Lower leg skin (tissue), 4 donors: ENCODE data around the gene NCAPG2. TPM values are rescaled to one million over a fixed set of nuclear protein-coding genes. Genes with fewer than 3 reads are reported as not detected.

Experiments used
- DNase-seq, 2 donors: peaks; one replicate each; pipeline ENCODE4 v3.0.0-alpha.2; 2019; ENCODE audit warnings: low spot score in 2 of 2
- H3K4me3 ChIP-seq: fragments of 200-600 bp; sonication (generic); 2 replicates; pipeline ENCODE4 v1.5.1; 2017; ENCODE audit warnings: mild to moderate bottlenecking, low read depth; ENCODE audit not compliant: poor library complexity, severe bottlenecking
- CTCF ChIP-seq, 3 donors: fragments of 450-650 bp; IDR thresholded peaks; one replicate each; pipeline ENCODE4 v1.5.1; 2016; ENCODE audit warnings: antibody characterized with exemption in 3 of 3, mild to moderate bottlenecking in 3 of 3, moderate library complexity in 2 of 3
- POLR2A ChIP-seq, 2 donors: fragments of 450-650 bp; IDR thresholded peaks; one replicate each; pipeline ENCODE4 v1.6.1; 2016 to 2017; ENCODE audit warnings: antibody characterized with exemption in 2 of 2, mild to moderate bottlenecking in 1 of 2, moderate library complexity in 1 of 2
- WGBS, 2 donors: methylation state at CpG; one replicate each; pipeline ENCODE4 v1.1.5; 2018; 5-methylcytosine and 5-hydroxymethylcytosine counted together
- intact Hi-C: fragments of 100-400 bp; cut with DNase I; formaldehyde crosslinking; loops from one replicate; pipeline ENCODE4 v1.15.0; 2023; ENCODE audit warnings: low total_unique reads
- total RNA-seq, 4 donors: library from RNA; depleted of rRNA; stranded (reverse); fragments of >200 nt; gene quantifications; one replicate each; pipeline ENCODE4 v1.1.0, GENCODE V29; 2016

The NCAPG2 gene
- total RNA-seq, 4 donors from 2014 or later, result 5.2 to 9.7 (median 6.1) TPM

DNA sequence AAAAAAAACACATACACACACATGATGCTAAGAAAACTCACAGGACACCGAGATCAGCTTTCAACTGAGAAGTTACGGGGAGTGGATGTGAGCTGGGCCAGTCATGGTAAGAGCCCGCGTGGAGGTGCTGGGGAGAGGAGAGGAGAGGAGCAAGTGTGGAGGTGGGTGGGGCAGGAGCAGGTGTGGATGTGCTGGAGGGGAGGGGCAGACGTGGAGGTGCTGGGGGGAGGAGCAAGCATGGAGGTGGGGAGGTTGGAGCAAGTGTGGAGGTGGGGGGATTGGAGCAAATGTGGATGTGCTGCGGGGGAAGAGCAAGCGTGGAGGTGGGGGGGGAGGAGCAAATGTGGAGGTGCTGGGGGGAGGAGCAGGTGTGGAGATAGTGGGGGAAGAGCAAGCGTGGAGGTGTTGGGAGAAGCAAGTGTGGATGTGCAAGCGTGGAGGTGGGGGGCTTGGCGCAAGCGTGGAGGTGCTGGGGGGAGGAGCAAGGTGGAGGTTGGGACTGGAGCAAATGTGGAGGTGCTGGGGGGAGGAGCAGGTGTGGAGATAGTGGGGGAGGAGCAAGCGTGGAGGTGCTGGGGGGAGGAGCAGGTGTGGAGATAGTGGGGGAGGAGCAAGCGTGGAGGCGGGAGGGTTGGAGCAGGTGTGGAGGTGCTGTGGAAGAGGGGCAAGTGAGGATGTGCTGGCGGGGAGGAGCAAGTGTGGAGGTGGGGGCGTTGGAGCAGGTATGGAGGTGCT is 24.5 kb upstream of the NCAPG2 start:
- no peak overlapping the region for H3K4me3 ChIP-seq
- intact Hi-C loops, result no loop called here
- peak in 1 of 2 donors; percentile 74 for DNase-seq
- 89 to 90% methylated on average over 16 of the region's 16 CpGs for WGBS, 2 donors
- TF ChIP-seq CTCF (IDR thresholded peaks at IDR 0.05) (no peak), POLR2A (IDR thresholded peaks at IDR 0.05) (no peak)

- intact Hi-C loops, result no loop called here
- WGBS, 2 donors, result 96 to 97% methylated on average over 5 of the region's 5 CpGs
- peak in 1 of 2 donors; percentile 57 for DNase-seq
- TF ChIP-seq POLR2A (IDR thresholded peaks at IDR 0.05) (no peak), CTCF (IDR thresholded peaks at IDR 0.05) (no peak)
- H3K4me3 ChIP-seq, result no peak overlapping the region
These were observed 23.1 kb upstream of the NCAPG2 start for GRCh38 chr7:158727690-158728089.

DNA sequence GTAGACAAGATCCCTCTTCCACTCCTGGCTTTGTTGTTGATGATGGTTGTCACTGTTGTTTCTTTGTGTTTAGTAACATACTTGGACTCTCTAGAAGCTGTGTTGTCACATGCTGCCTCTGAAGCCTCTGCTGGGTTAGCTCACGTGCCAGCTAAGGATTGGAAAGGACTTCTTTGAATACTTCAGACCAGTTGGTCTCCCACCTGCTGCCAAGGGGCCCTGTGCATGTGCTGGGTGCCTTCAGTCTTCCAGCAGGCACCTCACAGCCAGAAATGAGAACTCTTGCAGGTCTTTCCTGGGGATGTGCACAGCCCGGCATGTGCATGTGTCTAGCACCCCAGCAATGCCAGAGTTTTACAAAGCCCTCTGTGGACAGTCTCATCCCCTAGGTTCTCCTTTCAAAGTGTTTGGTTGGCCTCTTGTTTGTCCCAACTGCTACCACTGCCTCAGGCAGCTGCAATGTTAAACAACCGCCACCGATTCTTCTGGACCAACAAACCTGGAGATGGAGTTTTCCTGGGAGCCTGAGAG is 21.7 kb upstream of the NCAPG2 start:
- TF ChIP-seq POLR2A (IDR thresholded peaks at IDR 0.05), result no peak
- TF ChIP-seq CTCF (IDR thresholded peaks at IDR 0.05), result no peak
- peak in 1 of 2 donors; percentile 53 for DNase-seq
- no peak overlapping the region for H3K4me3 ChIP-seq
- WGBS, 2 donors, result 72 to 89% methylated on average over 4 of the region's 4 CpGs
- intact Hi-C loops, result no loop called here

DNA sequence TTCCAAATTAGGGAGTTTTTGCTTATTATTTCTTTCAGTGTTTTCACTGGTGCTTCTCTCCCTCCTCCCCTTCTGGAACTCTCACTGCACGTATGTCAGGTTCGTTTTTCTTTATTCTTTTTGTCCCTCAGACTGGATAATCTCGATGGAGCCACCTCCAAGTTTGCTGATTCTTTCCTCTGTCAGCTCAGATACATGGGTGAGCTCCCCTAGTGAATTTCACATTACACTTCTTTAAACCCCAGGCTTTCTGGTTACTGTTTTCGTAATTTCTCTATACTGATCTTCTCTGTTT is 20.8 kb upstream of the NCAPG2 start:
- WGBS, 2 donors, result 87 to 94% methylated on average over 4 of the region's 4 CpGs
- TF ChIP-seq CTCF (IDR thresholded peaks at IDR 0.05) (no peak), POLR2A (IDR thresholded peaks at IDR 0.05) (no peak)
- intact Hi-C loops, result no loop called here
- no peak for DNase-seq
- H3K4me3 ChIP-seq, result no peak overlapping the region

DNA sequence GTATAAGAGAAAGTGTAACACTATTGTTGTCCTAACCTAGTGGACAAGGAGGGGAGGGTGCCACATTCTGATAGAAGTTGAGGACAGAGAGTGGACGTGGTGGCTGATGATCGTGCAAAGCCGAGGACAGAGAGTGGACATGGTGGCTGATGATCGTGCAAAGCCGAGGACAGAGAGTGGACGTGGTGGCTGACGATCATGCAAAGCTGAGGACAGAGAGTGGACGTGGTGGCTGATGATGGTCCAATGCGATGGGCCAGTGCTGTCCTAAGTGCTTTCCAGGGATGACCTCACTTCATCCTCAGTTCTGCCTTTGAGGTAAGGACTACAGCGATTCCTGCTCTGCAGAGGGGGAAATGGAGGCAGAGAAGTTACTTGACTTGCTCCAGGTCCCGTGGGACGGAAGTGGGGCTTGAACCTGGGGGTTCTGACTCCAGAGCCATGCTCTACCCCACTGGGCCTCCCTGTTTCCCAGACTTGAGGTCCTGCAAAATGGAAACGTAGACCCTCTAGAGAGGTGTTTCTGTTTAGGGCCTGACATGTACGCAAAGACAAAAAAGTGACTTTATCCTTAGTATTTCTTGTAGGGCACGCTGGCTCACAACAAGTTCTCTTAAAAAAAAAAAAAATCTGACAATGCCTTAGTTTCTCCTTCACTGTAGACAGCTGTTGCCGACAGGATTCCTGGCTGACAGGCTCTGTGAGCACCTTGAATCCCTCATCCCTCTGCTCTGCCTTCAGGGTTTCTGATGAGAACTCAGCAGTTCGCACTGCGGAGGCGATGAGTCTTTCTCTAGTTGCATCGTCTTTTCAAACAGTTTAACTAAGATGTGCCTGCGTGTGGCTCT is 20.3 kb upstream of the NCAPG2 start:
- TF ChIP-seq CTCF (IDR thresholded peaks at IDR 0.05), result no peak
- TF ChIP-seq POLR2A (IDR thresholded peaks at IDR 0.05), result no peak
- no peak overlapping the region for H3K4me3 ChIP-seq
- WGBS, 2 donors, result 88% methylated on average over 21 of the region's 21 CpGs
- intact Hi-C loops, result no loop called here
- no peak for DNase-seq
